ENCODE results near the gene EFTUD2. TPM values are rescaled to one million over a fixed set of nuclear protein-coding genes. Genes with fewer than 3 reads are reported as not detected.

EFTUD2 gene
- total and polyA plus RNA-seq, 2 of the 13 experiments (the other 11 are each of a cell fraction or from before 2014, with no cell fraction given), result 111 to 137 TPM

DNA sequence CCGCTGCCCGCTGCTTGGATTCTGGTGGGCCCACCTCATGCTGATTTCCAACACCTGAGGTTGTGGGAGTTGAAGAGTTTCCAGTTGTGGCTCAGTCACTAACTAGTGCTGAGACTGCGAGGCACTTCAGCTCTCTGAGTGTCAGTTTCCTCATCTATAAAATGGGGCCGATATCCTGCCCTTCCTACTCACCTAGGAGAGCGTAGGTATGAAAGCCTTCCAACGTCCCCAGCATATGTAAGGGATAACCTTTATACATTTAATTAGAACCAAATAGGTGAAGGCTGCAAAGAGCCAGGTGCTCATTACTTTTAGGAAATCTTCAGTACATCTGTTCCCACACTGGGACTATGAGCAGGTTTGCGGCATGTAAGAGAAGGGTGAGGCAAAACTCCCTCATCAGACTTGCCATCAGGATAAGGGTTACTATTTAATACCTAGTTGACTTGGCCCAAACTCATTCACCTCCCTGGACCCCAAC is 49.1 kb upstream of the EFTUD2 start:
- Histone ChIP-seq H3K27ac (ENCODE audit: extremely low read length, insufficient read depth, low read length) (peak overlapping the region; percentile 45), H3K4me3 (replicated peaks in 1 of 3; ENCODE audit: insufficient read depth in 1 of 3, low read depth in 2 of 3, low read length in 3 of 3) (peak overlapping the region; percentile 74 to 98 (median 89)), H3K79me2 (ENCODE audit: insufficient read depth, low read length) (peaks cover 40% of the 10 kb centered on the region), H3K4me1 (ENCODE audit: insufficient read depth, low read length) (peaks cover 45% of the 10 kb centered on the region), H3K27me3 (ENCODE audit: control insufficient read depth in 1 of 2, insufficient read depth in 2 of 2, low read length in 2 of 2) (no peaks in the 10 kb centered on the region; a peak in 1 of 5 replicates), H3K9ac (ENCODE audit: insufficient read depth, low read depth, low read length) (peak overlapping the region; percentile 87; the same call in 1 of the 2 replicates), H4K20me1 (ENCODE audit: insufficient read depth, low read length) (no peaks in the 10 kb centered on the region), H3K36me3 (replicated peaks in 1 of 2; ENCODE audit: control insufficient read depth in 1 of 2, insufficient read depth in 2 of 2, low read length in 2 of 2) (no peaks in the 10 kb centered on the region), H3K9me3 (ENCODE audit: low read length) (no peaks in the 10 kb centered on the region), H2AFZ (ENCODE audit: low read length) (no peak overlapping the region), H3K4me2 (ENCODE audit: low read depth, low read length) (peak overlapping the region; percentile 76)
- ATAC-seq, result no peak
- in situ Hi-C loops (cut with HindIII; ENCODE audit: extremely low pct_ligation_motif_present, low pct_unique_long_range_greater_than_20kb) (no loop called here), intact Hi-C loops (cut with micrococcal nuclease; ENCODE audit: unreplicated experiment) (no loop called here)
- no TSS peak for BruUV-seq (replicated peaks)
- ChIA-PET POLR2A (no interaction called here), CTCF (ENCODE audit: low intra/inter-chr PET ratio, low total read pairs) (no interaction called here)
- WGBS (ENCODE audit: low lambda C conversion rate), result 94% methylated on average over 5 of the region's 7 CpGs
- no peak for DNase-seq (ENCODE audit: low spot score)
- FAIRE-seq, result no peak
- TF ChIP-seq RBM39 (IDR thresholded peaks at IDR 0.05; ENCODE audit: low read depth, low read length, poor library complexity, severe bottlenecking) (no peak), REL (CRISPR knock-in tag; conservative IDR thresholded peaks at IDR 0.05) (no peak), ZNF180 (CRISPR knock-in tag; IDR thresholded peaks at IDR 0.05; ENCODE audit: borderline replicate concordance, low read depth) (no peak), ZNF629 (CRISPR knock-in tag; conservative IDR thresholded peaks at IDR 0.05) (peak; percentile 89), ATF5 (CRISPR knock-in tag; IDR thresholded peaks at IDR 0.05; ENCODE audit: low read depth) (0 out of 2 replicates have a peak, but pooled peaks have one; percentile 53), IRF1 (CRISPR knock-in tag; IDR thresholded peaks at IDR 0.05; ENCODE audit: low read depth) (no peak), PLSCR1 (CRISPR knock-in tag; IDR thresholded peaks at IDR 0.05; ENCODE audit: borderline replicate concordance) (no peak), ATRX (CRISPR knock-in tag; IDR thresholded peaks at IDR 0.05; ENCODE audit: borderline replicate concordance) (no peak), PAF1 (CRISPR knock-in tag; IDR thresholded peaks at IDR 0.05) (no peak), SMYD3 (CRISPR knock-in tag; IDR thresholded peaks at IDR 0.05) (0 out of 2 replicates have a peak, but pooled peaks have one; percentile 14), SNAI1 (CRISPR knock-in tag; IDR thresholded peaks at IDR 0.05; ENCODE audit: borderline replicate concordance) (0 out of 2 replicates have a peak, but pooled peaks have one; percentile 86), WIZ (CRISPR knock-in tag; IDR thresholded peaks at IDR 0.05) (0 out of 2 replicates have a peak, but pooled peaks have one; percentile 14), ZNF543 (CRISPR knock-in tag; IDR thresholded peaks at IDR 0.05) (peak; percentile 8; the same call in 1 of the 2 replicates), ZMYM3 (CRISPR knock-in tag; IDR thresholded peaks at IDR 0.05) (0 out of 2 replicates have a peak, but pooled peaks have one; percentile 18)
- TF ChIP-seq, protein P1, sequence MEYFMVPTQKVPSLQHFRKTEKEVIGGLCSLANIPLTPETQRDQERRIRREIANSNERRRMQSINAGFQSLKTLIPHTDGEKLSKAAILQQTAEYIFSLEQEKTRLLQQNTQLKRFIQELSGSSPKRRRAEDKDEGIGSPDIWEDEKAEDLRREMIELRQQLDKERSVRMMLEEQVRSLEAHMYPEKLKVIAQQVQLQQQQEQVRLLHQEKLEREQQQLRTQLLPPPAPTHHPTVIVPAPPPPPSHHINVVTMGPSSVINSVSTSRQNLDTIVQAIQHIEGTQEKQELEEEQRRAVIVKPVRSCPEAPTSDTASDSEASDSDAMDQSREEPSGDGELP (IDR thresholded peaks at IDR 0.05; ENCODE audit: borderline replicate concordance, low read depth), result no peak
- TF ChIP-seq, protein P2, sequence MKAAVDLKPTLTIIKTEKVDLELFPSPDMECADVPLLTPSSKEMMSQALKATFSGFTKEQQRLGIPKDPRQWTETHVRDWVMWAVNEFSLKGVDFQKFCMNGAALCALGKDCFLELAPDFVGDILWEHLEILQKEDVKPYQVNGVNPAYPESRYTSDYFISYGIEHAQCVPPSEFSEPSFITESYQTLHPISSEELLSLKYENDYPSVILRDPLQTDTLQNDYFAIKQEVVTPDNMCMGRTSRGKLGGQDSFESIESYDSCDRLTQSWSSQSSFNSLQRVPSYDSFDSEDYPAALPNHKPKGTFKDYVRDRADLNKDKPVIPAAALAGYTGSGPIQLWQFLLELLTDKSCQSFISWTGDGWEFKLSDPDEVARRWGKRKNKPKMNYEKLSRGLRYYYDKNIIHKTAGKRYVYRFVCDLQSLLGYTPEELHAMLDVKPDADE (CRISPR knock-in tag; IDR thresholded peaks at IDR 0.05), result no peak
- TF ChIP-seq, protein P3, sequence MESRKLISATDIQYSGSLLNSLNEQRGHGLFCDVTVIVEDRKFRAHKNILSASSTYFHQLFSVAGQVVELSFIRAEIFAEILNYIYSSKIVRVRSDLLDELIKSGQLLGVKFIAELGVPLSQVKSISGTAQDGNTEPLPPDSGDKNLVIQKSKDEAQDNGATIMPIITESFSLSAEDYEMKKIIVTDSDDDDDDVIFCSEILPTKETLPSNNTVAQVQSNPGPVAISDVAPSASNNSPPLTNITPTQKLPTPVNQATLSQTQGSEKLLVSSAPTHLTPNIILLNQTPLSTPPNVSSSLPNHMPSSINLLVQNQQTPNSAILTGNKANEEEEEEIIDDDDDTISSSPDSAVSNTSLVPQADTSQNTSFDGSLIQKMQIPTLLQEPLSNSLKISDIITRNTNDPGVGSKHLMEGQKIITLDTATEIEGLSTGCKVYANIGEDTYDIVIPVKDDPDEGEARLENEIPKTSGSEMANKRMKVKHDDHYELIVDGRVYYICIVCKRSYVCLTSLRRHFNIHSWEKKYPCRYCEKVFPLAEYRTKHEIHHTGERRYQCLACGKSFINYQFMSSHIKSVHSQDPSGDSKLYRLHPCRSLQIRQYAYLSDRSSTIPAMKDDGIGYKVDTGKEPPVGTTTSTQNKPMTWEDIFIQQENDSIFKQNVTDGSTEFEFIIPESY (CRISPR knock-in tag; IDR thresholded peaks at IDR 0.05), result no peak
